KMS-11 (cell line): Measurements from ENCODE around the gene GOLT1A.

ENCODE experiments used
- H2AFZ ChIP-seq: fragments of 200-600 bp; sonication (generic); 2 replicates; pipeline ENCODE4 v1.6.1; 2016; ENCODE audit warnings: antibody characterized with exemption, mixed run types, low read depth
- H3K27ac ChIP-seq: fragments of 200-600 bp; sonication (generic); 2 replicates; pipeline ENCODE4 v1.6.1; 2016; ENCODE audit warnings: mild to moderate bottlenecking, mixed run types
- H3K27me3 ChIP-seq: fragments of 200-600 bp; sonication (generic); 2 replicates; pipeline ENCODE4 v1.6.1; 2017; ENCODE audit warnings: mild to moderate bottlenecking, low read depth, mixed run types, moderate library complexity; ENCODE audit not compliant: insufficient read depth
- H3K36me3 ChIP-seq: fragments of 200-600 bp; sonication (generic); 2 replicates; pipeline ENCODE4 v1.6.1; 2017; ENCODE audit warnings: mild to moderate bottlenecking, mixed run types; ENCODE audit not compliant: insufficient read depth
- H3K4me1 ChIP-seq: fragments of 200-600 bp; sonication (generic); 2 replicates; pipeline ENCODE4 v1.6.1; 2016; ENCODE audit warnings: mild to moderate bottlenecking, low read depth, mixed run types; ENCODE audit not compliant: poor library complexity, severe bottlenecking
- H3K4me2 ChIP-seq: fragments of 200-600 bp; sonication (generic); 2 replicates; pipeline ENCODE4 v1.7.0; 2016; ENCODE audit warnings: mild to moderate bottlenecking, mixed run types
- H3K4me3 ChIP-seq: fragments of 200-600 bp; sonication (generic); IDR thresholded peaks from 2 replicates; pipeline ENCODE4 v1.6.1; 2017; ENCODE audit warnings: low read depth, low read length, mixed read lengths; ENCODE audit not compliant: insufficient read depth
- H3K79me2 ChIP-seq: fragments of 200-600 bp; sonication (generic); 2 replicates; pipeline ENCODE4 v1.6.1; 2016; ENCODE audit warnings: low read depth, mixed run types; ENCODE audit not compliant: insufficient read depth
- H3K9ac ChIP-seq: fragments of 200-600 bp; sonication (generic); 2 replicates; pipeline ENCODE4 v1.6.1; 2016; ENCODE audit warnings: mild to moderate bottlenecking, mixed run types
- H4K20me1 ChIP-seq: fragments of 200-600 bp; sonication (generic); 2 replicates; pipeline ENCODE4 v1.6.1; 2016; ENCODE audit warnings: mild to moderate bottlenecking, mixed run types; ENCODE audit not compliant: insufficient read depth
- CTCF ChIP-seq: fragments of 200-600 bp; sonication (generic); conservative IDR thresholded peaks from 2 replicates; pipeline ENCODE4 v1.6.1; 2017; ENCODE audit warnings: low read depth, mild to moderate bottlenecking, antibody characterized with exemption, low read length, moderate library complexity, mixed read lengths

Gene GOLT1A

GRCh38 chr1:204227351-204227750 is 13.6 kb upstream of the GOLT1A start:
- no peaks in the 10 kb centered on the region for H3K36me3 ChIP-seq
- TF ChIP-seq CTCF, result no peak
- H4K20me1 ChIP-seq, result no peaks in the 10 kb centered on the region
- H3K4me3 ChIP-seq, result no peak overlapping the region
- H2AFZ ChIP-seq, result no peak overlapping the region
- H3K79me2 ChIP-seq, result no peaks in the 10 kb centered on the region
- no peaks in the 10 kb centered on the region for H3K4me1 ChIP-seq
- H3K27me3 ChIP-seq, result no peaks in the 10 kb centered on the region
- H3K9ac ChIP-seq, result no peak overlapping the region
- no peak overlapping the region for H3K4me2 ChIP-seq
- H3K27ac ChIP-seq, result no peak overlapping the region

GRCh38 chr1:204225841-204226735 is 12.3 kb upstream of the GOLT1A start:
- Histone ChIP-seq H3K27ac (no peak overlapping the region), H4K20me1 (no peaks in the 10 kb centered on the region), H3K4me3 (no peak overlapping the region), H3K36me3 (no peaks in the 10 kb centered on the region), H3K4me1 (no peaks in the 10 kb centered on the region), H3K79me2 (no peaks in the 10 kb centered on the region), H3K4me2 (no peak overlapping the region), H3K27me3 (no peaks in the 10 kb centered on the region), H3K9ac (no peak overlapping the region), H2AFZ (no peak overlapping the region)
- no peak for TF ChIP-seq CTCF

GRCh38 chr1:204224655-204225054 is 10.9 kb upstream of the GOLT1A start:
- Histone ChIP-seq H3K9ac (no peak overlapping the region), H3K4me3 (no peak overlapping the region), H2AFZ (no peak overlapping the region), H4K20me1 (no peaks in the 10 kb centered on the region), H3K27ac (no peak overlapping the region), H3K79me2 (no peaks in the 10 kb centered on the region), H3K4me1 (no peaks in the 10 kb centered on the region), H3K27me3 (no peaks in the 10 kb centered on the region), H3K4me2 (no peak overlapping the region), H3K36me3 (no peaks in the 10 kb centered on the region)
- TF ChIP-seq CTCF, result no peak

- H2AFZ ChIP-seq, result no peak overlapping the region
- no peaks in the 10 kb centered on the region for H4K20me1 ChIP-seq
- no peak overlapping the region for H3K27ac ChIP-seq
- H3K79me2 ChIP-seq, result no peaks in the 10 kb centered on the region
- H3K4me3 ChIP-seq, result no peak overlapping the region
- H3K9ac ChIP-seq, result no peak overlapping the region
- H3K4me2 ChIP-seq, result no peak overlapping the region
- no peaks in the 10 kb centered on the region for H3K4me1 ChIP-seq
- H3K27me3 ChIP-seq, result no peaks in the 10 kb centered on the region
- TF ChIP-seq CTCF, result no peak
- H3K36me3 ChIP-seq, result no peaks in the 10 kb centered on the region
Observed at GRCh38 chr1:204223129-204223860, 9.5 kb upstream of the GOLT1A start.
